Measurements from ENCODE around the gene ZNF277. TPM values are rescaled to one million over a fixed set of nuclear protein-coding genes. Genes with fewer than 3 reads are reported as not detected.

Gene ZNF277
- total and polyA plus RNA-seq, 3 experiments from 2014 or later = 13.5 to 20.6 (median 14.7) TPM

- CTCF ChIA-PET = interaction anchor here (0.8 kb wide), 1 partner anchor 10 kb away, joined by 3 read pairs; no protein-coding TSS in a partner anchor
Measured at GRCh38 chr7:112176693-112177415, 29.6 kb upstream of the ZNF277 start.

GRCh38 chr7:112180223-112180622 is 26.3 kb upstream of the ZNF277 start:
- H3K36me3 ChIP-seq (ENCODE audit: insufficient read depth, low read length) = no peaks in the 10 kb centered on the region
- H3K36me3 Mint-ChIP-seq = no peaks in the 10 kb centered on the region
- H3K9me3 Mint-ChIP-seq = no peaks in the 10 kb centered on the region
- H3K4me1 ChIP-seq (ENCODE audit: insufficient read depth, low read length) = no peaks in the 10 kb centered on the region
- peaks cover 3% of the 10 kb centered on the region for H3K27me3 ChIP-seq (ENCODE audit: insufficient read depth, low read length, poor library complexity, severe bottlenecking)
- H3K4me3 Mint-ChIP-seq = no peak overlapping the region
- no peak for DNase-seq
- H3K4me1 Mint-ChIP-seq = no peaks in the 10 kb centered on the region
- H3K9me3 ChIP-seq (ENCODE audit: low read length) = no peaks in the 10 kb centered on the region
- no peak overlapping the region for H3K4me3 ChIP-seq (ENCODE audit: low read length)
- H3K27ac Mint-ChIP-seq = no peak overlapping the region
- H3K27me3 Mint-ChIP-seq = peaks cover 28 to 39% of the 10 kb centered on the region in 2 donors
- H3K27ac ChIP-seq (ENCODE audit: low read depth, low read length) = no peak overlapping the region
- POLR2A ChIA-PET = no interaction called here
- CTCF ChIA-PET = no interaction called here

More at GRCh38 chr7:112176693-112177415, 29.6 kb upstream of the ZNF277 start:
- Mint-ChIP-seq H3K27ac (no peak overlapping the region), H3K4me3 (no peak overlapping the region), H3K4me1 (no peaks in the 10 kb centered on the region), H3K9me3 (no peaks in the 10 kb centered on the region), H3K36me3 (peaks cover 0 to 4% (median 0%) of the 10 kb centered on the region in 3 donors), H3K27me3 (peaks cover 32 to 70% of the 10 kb centered on the region in 2 donors)
- H3K27ac ChIP-seq (ENCODE audit: low read depth, low read length) = no peak overlapping the region
- no peaks in the 10 kb centered on the region for H3K4me1 ChIP-seq (ENCODE audit: insufficient read depth, low read length)
- H3K9me3 ChIP-seq (ENCODE audit: low read length) = no peaks in the 10 kb centered on the region
- POLR2A ChIA-PET = no interaction called here
- no peak for DNase-seq
- no peak overlapping the region for H3K4me3 ChIP-seq (ENCODE audit: low read length)
- peaks cover 3% of the 10 kb centered on the region for H3K27me3 ChIP-seq (ENCODE audit: insufficient read depth, low read length, poor library complexity, severe bottlenecking)
- H3K36me3 ChIP-seq (ENCODE audit: insufficient read depth, low read length) = no peaks in the 10 kb centered on the region

GRCh38 chr7:112182749-112183148 is 23.7 kb upstream of the ZNF277 start:
- Histone ChIP-seq H3K9me3 (ENCODE audit: low read length) (no peaks in the 10 kb centered on the region), H3K4me1 (ENCODE audit: insufficient read depth, low read length) (no peaks in the 10 kb centered on the region), H3K4me3 (ENCODE audit: low read length) (no peak overlapping the region), H3K27me3 (ENCODE audit: insufficient read depth, low read length, poor library complexity, severe bottlenecking) (no peaks in the 10 kb centered on the region), H3K36me3 (ENCODE audit: insufficient read depth, low read length) (no peaks in the 10 kb centered on the region), H3K27ac (ENCODE audit: low read depth, low read length) (no peak overlapping the region)
- POLR2A ChIA-PET = no interaction called here
- Mint-ChIP-seq H3K4me1 (no peaks in the 10 kb centered on the region), H3K36me3 (no peaks in the 10 kb centered on the region), H3K4me3 (no peak overlapping the region), H3K9me3 (no peaks in the 10 kb centered on the region), H3K27ac (no peak overlapping the region), H3K27me3 (peaks cover 18 to 21% of the 10 kb centered on the region in 2 donors)
- CTCF ChIA-PET = interaction anchor here (1.5 kb wide), 1 partner anchor 10 kb away, joined by 3 read pairs; no protein-coding TSS in a partner anchor
- DNase-seq = no peak

GRCh38 chr7:112183266-112183665 is 23.2 kb upstream of the ZNF277 start:
- Mint-ChIP-seq H3K9me3 (no peaks in the 10 kb centered on the region), H3K27me3 (peaks cover 13 to 19% of the 10 kb centered on the region in 2 donors), H3K36me3 (no peaks in the 10 kb centered on the region), H3K4me1 (no peaks in the 10 kb centered on the region), H3K4me3 (no peak overlapping the region), H3K27ac (no peak overlapping the region)
- Histone ChIP-seq H3K27me3 (ENCODE audit: insufficient read depth, low read length, poor library complexity, severe bottlenecking) (no peaks in the 10 kb centered on the region), H3K27ac (ENCODE audit: low read depth, low read length) (no peak overlapping the region), H3K36me3 (ENCODE audit: insufficient read depth, low read length) (no peaks in the 10 kb centered on the region), H3K4me1 (ENCODE audit: insufficient read depth, low read length) (no peaks in the 10 kb centered on the region), H3K4me3 (ENCODE audit: low read length) (no peak overlapping the region), H3K9me3 (ENCODE audit: low read length) (no peaks in the 10 kb centered on the region)
- ChIA-PET POLR2A (no interaction called here), CTCF (interaction anchor here (1.5 kb wide), 1 partner anchor 9 kb away, joined by 3 read pairs; no protein-coding TSS in a partner anchor)
- DNase-seq = no peak

GRCh38 chr7:112184455-112184854 is 22.0 kb upstream of the ZNF277 start:
- H3K4me3 Mint-ChIP-seq = no peak overlapping the region
- H3K27me3 Mint-ChIP-seq = peaks cover 9 to 20% of the 10 kb centered on the region in 2 donors
- H3K36me3 Mint-ChIP-seq = no peaks in the 10 kb centered on the region
- no peaks in the 10 kb centered on the region for H3K4me1 Mint-ChIP-seq
- Histone ChIP-seq H3K27ac (ENCODE audit: low read depth, low read length) (no peak overlapping the region), H3K27me3 (ENCODE audit: insufficient read depth, low read length, poor library complexity, severe bottlenecking) (no peaks in the 10 kb centered on the region), H3K36me3 (ENCODE audit: insufficient read depth, low read length) (no peaks in the 10 kb centered on the region), H3K4me3 (ENCODE audit: low read length) (no peak overlapping the region), H3K9me3 (ENCODE audit: low read length) (no peaks in the 10 kb centered on the region), H3K4me1 (ENCODE audit: insufficient read depth, low read length) (no peaks in the 10 kb centered on the region)
- POLR2A ChIA-PET = no interaction called here
- H3K9me3 Mint-ChIP-seq = no peaks in the 10 kb centered on the region
- CTCF ChIA-PET = no interaction called here
- H3K27ac Mint-ChIP-seq = no peak overlapping the region
- no peak for DNase-seq

GRCh38 chr7:112185005-112185834 is 21.3 kb upstream of the ZNF277 start:
- CTCF ChIA-PET = no interaction called here
- H3K4me3 ChIP-seq (ENCODE audit: low read length) = no peak overlapping the region

GRCh38 chr7:112186300-112186699 is 20.2 kb upstream of the ZNF277 start:
- POLR2A ChIA-PET = no interaction called here

More at GRCh38 chr7:112185005-112185834, 21.3 kb upstream of the ZNF277 start:
- H3K4me1 Mint-ChIP-seq = no peaks in the 10 kb centered on the region
- H3K4me3 Mint-ChIP-seq = no peak overlapping the region
- H3K36me3 ChIP-seq (ENCODE audit: insufficient read depth, low read length) = no peaks in the 10 kb centered on the region
- H3K9me3 ChIP-seq (ENCODE audit: low read length) = no peaks in the 10 kb centered on the region
- no peaks in the 10 kb centered on the region for H3K27me3 ChIP-seq (ENCODE audit: insufficient read depth, low read length, poor library complexity, severe bottlenecking)
- H3K27ac ChIP-seq (ENCODE audit: low read depth, low read length) = no peak overlapping the region
- DNase-seq = no peak
- no peaks in the 10 kb centered on the region for H3K4me1 ChIP-seq (ENCODE audit: insufficient read depth, low read length)
- no peaks in the 10 kb centered on the region for H3K36me3 Mint-ChIP-seq
- H3K27ac Mint-ChIP-seq = no peak overlapping the region
- peaks cover 12 to 20% of the 10 kb centered on the region in 2 donors for H3K27me3 Mint-ChIP-seq
- POLR2A ChIA-PET = no interaction called here
- H3K9me3 Mint-ChIP-seq = no peaks in the 10 kb centered on the region

GRCh38 chr7:112188257-112188656 is 18.2 kb upstream of the ZNF277 start:
- no peak overlapping the region for H3K27ac ChIP-seq (ENCODE audit: low read depth, low read length)
- Mint-ChIP-seq H3K4me3 (no peak overlapping the region), H3K4me1 (no peaks in the 10 kb centered on the region), H3K9me3 (no peaks in the 10 kb centered on the region), H3K36me3 (no peaks in the 10 kb centered on the region), H3K27me3 (peaks cover 14 to 39% of the 10 kb centered on the region in 2 donors), H3K27ac (no peak overlapping the region)
- ChIA-PET CTCF (no interaction called here), POLR2A (no interaction called here)
- DNase-seq = no peak
- H3K4me3 ChIP-seq (ENCODE audit: low read length) = no peak overlapping the region
- H3K9me3 ChIP-seq (ENCODE audit: low read length) = no peaks in the 10 kb centered on the region
- no peaks in the 10 kb centered on the region for H3K4me1 ChIP-seq (ENCODE audit: insufficient read depth, low read length)
- H3K36me3 ChIP-seq (ENCODE audit: insufficient read depth, low read length) = no peaks in the 10 kb centered on the region
- no peaks in the 10 kb centered on the region for H3K27me3 ChIP-seq (ENCODE audit: insufficient read depth, low read length, poor library complexity, severe bottlenecking)

More at GRCh38 chr7:112186300-112186699, 20.2 kb upstream of the ZNF277 start:
- Histone ChIP-seq H3K36me3 (ENCODE audit: insufficient read depth, low read length) (no peaks in the 10 kb centered on the region), H3K4me1 (ENCODE audit: insufficient read depth, low read length) (no peaks in the 10 kb centered on the region), H3K9me3 (ENCODE audit: low read length) (no peaks in the 10 kb centered on the region), H3K27me3 (ENCODE audit: insufficient read depth, low read length, poor library complexity, severe bottlenecking) (no peaks in the 10 kb centered on the region), H3K27ac (ENCODE audit: low read depth, low read length) (no peak overlapping the region), H3K4me3 (ENCODE audit: low read length) (no peak overlapping the region)
- no peaks in the 10 kb centered on the region for H3K4me1 Mint-ChIP-seq
- no peaks in the 10 kb centered on the region for H3K36me3 Mint-ChIP-seq
- DNase-seq = no peak
- no peaks in the 10 kb centered on the region for H3K9me3 Mint-ChIP-seq
- no peak overlapping the region for H3K4me3 Mint-ChIP-seq
- no peak overlapping the region for H3K27ac Mint-ChIP-seq
- CTCF ChIA-PET = no interaction called here
- peaks cover 14 to 27% of the 10 kb centered on the region in 2 donors for H3K27me3 Mint-ChIP-seq

Measured in CD8-positive, alpha-beta memory T cell (primary cell).